GM12892 (cell line): ENCODE measurements around the gene IFIT3.

Experiments used
- POLR2A ChIP-seq: IDR thresholded peaks from 2 replicates; pipeline ENCODE4 v1.6.1; 2011; ENCODE audit warnings: low read depth, low read length, control low read depth
- POLR2AphosphoS5 ChIP-seq: IDR thresholded peaks from 2 replicates; pipeline ENCODE4 v1.6.1; 2011; ENCODE audit warnings: low read depth, low read length, control low read depth
- TAF1 ChIP-seq: IDR thresholded peaks from 2 replicates; pipeline ENCODE4 v1.6.1; 2011; ENCODE audit warnings: low read depth, mild to moderate bottlenecking, control low read depth, low read length, borderline replicate concordance

GRCh38 chr10:89351412-89351779, 23.6 kb downstream of the IFIT3 start:
- TF ChIP-seq POLR2AphosphoS5 (no peak), POLR2A (no peak), TAF1 (no peak)
